WERI-Rb-1 (cell line): Measurements from ENCODE around the gene LGALS4.
"Not testable (repeated sequence)": the region's sequence is repeated elsewhere in the genome, so short reads cannot be mapped to it uniquely, and the experiment has no call there.

Source experiments
- DNase-seq: peaks from one replicate; pipeline ENCODE4 v3.0.0-alpha.2; 2020
- H3K27ac ChIP-seq: fragments of 250-450 bp; sonication (Bioruptor Pico); 2 replicates; pipeline ENCODE4 v1.5.1; 2020; ENCODE audit warnings: mild to moderate bottlenecking, moderate library complexity
- H3K27me3 ChIP-seq: fragments of 250-450 bp; sonication (Bioruptor Pico); 2 replicates; pipeline ENCODE4 v1.5.1; 2021; ENCODE audit warnings: mild to moderate bottlenecking, low read depth, moderate library complexity; ENCODE audit not compliant: insufficient read depth, severe bottlenecking
- H3K36me3 ChIP-seq: fragments of 250-450 bp; sonication (Bioruptor Pico); 2 replicates; pipeline ENCODE4 v1.5.1; 2020; ENCODE audit warnings: mild to moderate bottlenecking, moderate library complexity
- H3K4me3 ChIP-seq: 2 replicates; pipeline ENCODE4 v1.5.1; 2011; ENCODE audit warnings: low read depth, mild to moderate bottlenecking, control low read depth, low read length
- H3K9me3 ChIP-seq: fragments of 250-450 bp; sonication (Bioruptor Pico); 2 replicates; pipeline ENCODE4 v1.5.1; 2021; ENCODE audit warnings: mild to moderate bottlenecking, moderate library complexity; ENCODE audit not compliant: severe bottlenecking
- TF ChIP-seq, protein P1 (sequence below): IDR thresholded peaks from 2 replicates; pipeline ENCODE4 v1.5.1; 2011; ENCODE audit warnings: low read depth, mild to moderate bottlenecking, control low read depth, inconsistent platforms, low read length

Gene LGALS4

DNA sequence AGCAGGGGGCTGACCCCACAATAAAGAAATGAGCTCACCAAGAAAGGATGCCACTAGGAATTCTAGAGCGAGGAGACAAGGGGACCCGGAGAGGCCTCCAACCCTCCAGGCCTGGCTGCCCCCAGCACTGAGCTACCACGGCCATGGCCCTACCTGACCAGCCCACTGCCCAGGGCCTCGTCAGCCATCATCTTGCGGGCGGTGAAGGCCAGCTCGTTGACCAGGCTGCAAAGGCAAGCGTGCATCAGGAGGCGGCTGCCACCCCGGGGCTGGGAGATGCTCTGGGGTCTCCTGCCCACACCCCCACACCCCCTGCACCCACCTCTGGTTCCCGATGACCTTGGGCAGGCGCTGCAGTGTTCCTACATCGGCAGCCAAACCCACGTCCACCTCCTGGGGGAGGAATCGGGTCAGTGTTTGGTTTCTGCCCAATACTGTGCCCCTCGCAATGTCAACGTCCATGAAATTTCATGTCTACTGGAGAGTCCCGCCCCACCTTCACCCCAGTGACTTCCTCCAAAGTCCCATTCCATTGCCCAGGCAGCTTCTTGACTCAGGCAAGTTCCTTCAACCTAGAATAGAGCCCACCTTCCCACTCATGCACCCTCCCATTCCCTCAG is 3.5 kb upstream of the LGALS4 start:
- Histone ChIP-seq H3K27ac (no peak overlapping the region), H3K9me3 (no peaks in the 10 kb centered on the region), H3K4me3 (no peak overlapping the region), H3K27me3 (no peaks in the 10 kb centered on the region), H3K36me3 (peaks cover 33% of the 10 kb centered on the region)
- TF ChIP-seq, protein P1, sequence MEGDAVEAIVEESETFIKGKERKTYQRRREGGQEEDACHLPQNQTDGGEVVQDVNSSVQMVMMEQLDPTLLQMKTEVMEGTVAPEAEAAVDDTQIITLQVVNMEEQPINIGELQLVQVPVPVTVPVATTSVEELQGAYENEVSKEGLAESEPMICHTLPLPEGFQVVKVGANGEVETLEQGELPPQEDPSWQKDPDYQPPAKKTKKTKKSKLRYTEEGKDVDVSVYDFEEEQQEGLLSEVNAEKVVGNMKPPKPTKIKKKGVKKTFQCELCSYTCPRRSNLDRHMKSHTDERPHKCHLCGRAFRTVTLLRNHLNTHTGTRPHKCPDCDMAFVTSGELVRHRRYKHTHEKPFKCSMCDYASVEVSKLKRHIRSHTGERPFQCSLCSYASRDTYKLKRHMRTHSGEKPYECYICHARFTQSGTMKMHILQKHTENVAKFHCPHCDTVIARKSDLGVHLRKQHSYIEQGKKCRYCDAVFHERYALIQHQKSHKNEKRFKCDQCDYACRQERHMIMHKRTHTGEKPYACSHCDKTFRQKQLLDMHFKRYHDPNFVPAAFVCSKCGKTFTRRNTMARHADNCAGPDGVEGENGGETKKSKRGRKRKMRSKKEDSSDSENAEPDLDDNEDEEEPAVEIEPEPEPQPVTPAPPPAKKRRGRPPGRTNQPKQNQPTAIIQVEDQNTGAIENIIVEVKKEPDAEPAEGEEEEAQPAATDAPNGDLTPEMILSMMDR = no peak
- no peak for DNase-seq

DNA sequence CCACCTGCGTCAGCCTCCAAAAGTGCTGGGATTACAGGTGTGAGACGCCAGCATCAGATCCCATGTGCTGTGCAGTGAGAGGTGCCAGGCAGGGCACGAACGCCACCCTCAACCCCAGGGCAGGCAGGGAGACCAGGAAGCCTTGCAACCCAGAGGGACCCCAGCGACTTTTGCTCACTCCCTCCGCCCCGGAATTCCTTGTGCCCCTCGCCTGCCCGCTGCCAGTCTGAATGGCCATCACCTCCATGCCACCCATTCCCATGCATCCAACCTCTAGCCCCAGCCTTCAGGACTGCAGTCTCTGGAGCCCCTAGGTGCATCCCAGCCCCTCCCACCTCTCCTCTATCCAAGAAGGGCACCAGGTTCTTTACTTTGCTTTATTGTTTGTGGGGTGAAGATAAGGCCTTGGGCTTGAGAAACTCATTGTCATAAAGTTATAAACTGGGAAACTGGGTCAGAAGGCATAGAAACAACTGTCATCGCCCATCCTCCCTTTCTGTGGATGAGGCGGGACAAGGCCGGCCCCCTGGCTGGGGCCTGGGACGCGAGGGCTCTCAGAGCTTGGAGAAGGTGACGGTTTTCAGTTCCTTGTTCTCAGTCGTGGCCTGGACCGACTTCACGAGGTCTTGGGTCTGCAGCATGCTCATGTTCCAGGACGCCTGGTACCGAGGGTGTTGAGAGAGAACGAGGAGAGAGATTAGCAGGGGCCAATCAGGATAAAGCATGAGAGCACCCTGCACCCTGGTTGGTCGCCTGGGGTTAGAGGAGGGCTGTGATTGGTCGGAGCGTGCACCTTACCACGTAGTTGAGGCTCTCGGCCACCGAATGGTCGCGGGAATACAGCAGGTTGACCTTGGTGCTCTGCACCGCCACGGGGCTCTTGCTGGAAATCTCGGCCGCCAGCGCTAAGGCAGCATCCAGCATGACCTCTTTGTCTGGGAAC is 2.6 kb upstream of the LGALS4 start:
- Histone ChIP-seq H3K36me3 (peaks cover 31% of the 10 kb centered on the region), H3K27me3 (no peaks in the 10 kb centered on the region), H3K27ac (no peak overlapping the region; the same call in 1 of the 2 replicates), H3K4me3 (no peak overlapping the region), H3K9me3 (no peaks in the 10 kb centered on the region)
- no peak for DNase-seq
- TF ChIP-seq, protein P1 = no peak

DNA sequence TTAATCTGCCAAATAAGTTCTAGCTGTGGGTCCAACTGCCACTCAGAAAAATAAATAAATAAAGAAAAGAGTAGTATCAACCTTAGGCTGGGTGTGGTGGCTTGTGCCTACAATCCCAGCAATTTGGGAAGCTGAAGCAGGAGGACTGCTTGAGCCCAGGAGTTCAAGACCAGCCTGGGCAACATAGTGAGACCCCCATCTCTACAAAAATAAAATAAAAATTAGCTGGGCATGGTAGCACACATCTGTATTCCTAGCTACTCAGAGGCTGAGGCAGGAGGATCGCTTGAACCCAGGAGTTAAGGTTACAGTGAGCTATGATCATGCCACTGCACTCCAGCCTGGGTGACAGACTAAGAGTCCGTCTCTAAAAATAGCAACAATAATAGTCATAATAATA is 1.2 kb upstream of the LGALS4 start:
- not testable (repeated sequence) for DNase-seq

DNA sequence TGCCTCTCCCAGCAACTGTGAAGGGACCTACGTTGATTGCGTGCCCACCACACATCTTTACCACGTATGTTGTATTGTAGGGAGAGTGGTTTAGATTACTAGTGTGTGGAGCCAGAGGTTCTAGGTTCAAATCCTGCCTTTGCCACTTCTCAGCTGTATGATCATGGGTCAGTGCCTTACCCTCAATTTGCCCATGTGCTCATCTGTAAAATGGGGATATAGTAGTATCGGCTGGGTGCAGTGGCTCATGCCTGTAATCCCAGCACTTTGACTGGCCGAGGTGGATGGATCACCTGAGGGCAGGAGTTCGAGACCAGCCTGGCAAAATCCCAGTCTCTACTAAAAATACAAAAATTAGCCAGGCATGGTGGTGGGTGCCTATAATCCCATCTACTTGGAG is 578 bp upstream of the LGALS4 start:
- H3K36me3 ChIP-seq = peaks cover 31% of the 10 kb centered on the region
- no peak overlapping the region for H3K27ac ChIP-seq
- DNase-seq = no peak
- no peaks in the 10 kb centered on the region for H3K27me3 ChIP-seq
- TF ChIP-seq, protein P1 = no peak
- no peaks in the 10 kb centered on the region for H3K9me3 ChIP-seq
- no peak overlapping the region for H3K4me3 ChIP-seq

More for the DNA sequence above, 1.2 kb upstream of the LGALS4 start:
- H3K27me3 ChIP-seq, H3K9me3 ChIP-seq, H3K4me3 ChIP-seq: not testable (repeated sequence)
- Histone ChIP-seq H3K27ac (0 out of 2 replicates have a peak overlapping the region, but pooled peaks have one; percentile 10), H3K36me3 (peaks cover 31% of the 10 kb centered on the region)

DNA sequence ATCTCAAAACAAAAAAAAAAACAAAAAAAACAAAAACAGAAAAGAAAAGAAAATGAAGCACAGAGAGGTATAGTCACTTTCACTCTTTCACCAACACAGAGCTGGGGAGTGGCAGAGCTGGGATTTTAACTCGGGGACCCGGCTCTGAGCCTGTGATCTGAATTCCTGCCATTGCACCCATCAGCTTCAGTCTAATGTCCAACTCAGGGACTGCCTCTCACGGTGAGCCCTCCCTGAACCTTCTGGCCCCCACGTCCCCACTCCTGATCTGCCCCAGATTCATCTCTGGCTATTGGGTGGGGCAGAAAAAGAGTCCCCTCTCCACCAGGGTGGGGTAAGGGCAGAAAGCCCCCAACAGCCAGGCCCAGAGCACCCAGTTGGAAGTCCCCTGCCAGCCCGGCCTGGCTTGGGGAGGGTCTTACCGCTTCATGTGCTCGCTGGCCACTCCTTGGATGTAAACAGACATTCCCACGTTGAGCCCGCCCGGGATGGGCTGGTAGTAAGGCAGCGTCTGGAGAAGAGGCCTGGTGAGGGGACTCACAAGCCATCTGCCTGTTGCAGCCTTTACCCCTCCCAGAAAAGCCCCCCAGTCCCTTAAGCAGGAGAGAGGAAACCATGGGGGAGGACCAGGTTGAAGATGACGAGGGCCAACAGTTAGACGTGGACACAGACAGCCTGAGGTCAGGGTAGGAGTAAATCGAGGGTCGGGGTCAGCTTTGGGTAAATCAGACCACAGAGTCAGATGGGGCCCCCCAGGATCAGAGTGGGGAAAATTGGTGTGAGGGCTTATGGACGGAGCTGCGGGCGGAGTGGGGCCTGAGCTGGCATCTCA is 520 bp downstream of the LGALS4 start:
- no peaks in the 10 kb centered on the region for H3K9me3 ChIP-seq
- no peak for DNase-seq
- TF ChIP-seq, protein P1 = no peak

More for the DNA sequence above, 520 bp downstream of the LGALS4 start:
- peaks cover 23% of the 10 kb centered on the region for H3K36me3 ChIP-seq
- H3K27me3 ChIP-seq = no peaks in the 10 kb centered on the region
- no peak overlapping the region for H3K27ac ChIP-seq
- H3K4me3 ChIP-seq = no peak overlapping the region
